Duodenal mucosa (tissue), 2 donors: ENCODE data around the gene MS4A7.

ENCODE experiments used
- H3K27ac ChIP-seq: one replicate; pipeline ENCODE4 v1.7.0; 2013; ENCODE audit warnings: low read depth, low read length
- H3K27me3 ChIP-seq, 2 donors: one replicate each; pipeline ENCODE4 v1.7.0; 2013; ENCODE audit warnings: low read length in 2 of 2, control low read depth in 1 of 2; ENCODE audit not compliant: insufficient read depth in 2 of 2, control insufficient read depth in 1 of 2
- H3K36me3 ChIP-seq, 2 donors: one replicate each; pipeline ENCODE4 v1.7.0; 2013; ENCODE audit warnings: low read length in 2 of 2, control low read depth in 1 of 2; ENCODE audit not compliant: insufficient read depth in 2 of 2, control insufficient read depth in 1 of 2
- H3K4me1 ChIP-seq, 2 donors: one replicate each; pipeline ENCODE4 v1.7.0; 2013; ENCODE audit warnings: low read length in 2 of 2, control low read depth in 1 of 2; ENCODE audit not compliant: insufficient read depth in 2 of 2, control insufficient read depth in 1 of 2
- H3K4me3 ChIP-seq, 2 donors: one replicate each; pipeline ENCODE4 v1.7.0; 2013; ENCODE audit warnings: low read length in 2 of 2, low read depth in 1 of 2
- H3K9ac ChIP-seq, 2 donors: one replicate each; pipeline ENCODE4 v1.7.0; 2013; ENCODE audit warnings: low read length in 2 of 2, low read depth in 1 of 2
- H3K9me3 ChIP-seq, 2 donors: one replicate each; pipeline ENCODE4 v1.7.0; 2013; ENCODE audit warnings: low read length in 2 of 2, control low read depth in 1 of 2; ENCODE audit not compliant: control insufficient read depth in 1 of 2

MS4A7 gene

DNA sequence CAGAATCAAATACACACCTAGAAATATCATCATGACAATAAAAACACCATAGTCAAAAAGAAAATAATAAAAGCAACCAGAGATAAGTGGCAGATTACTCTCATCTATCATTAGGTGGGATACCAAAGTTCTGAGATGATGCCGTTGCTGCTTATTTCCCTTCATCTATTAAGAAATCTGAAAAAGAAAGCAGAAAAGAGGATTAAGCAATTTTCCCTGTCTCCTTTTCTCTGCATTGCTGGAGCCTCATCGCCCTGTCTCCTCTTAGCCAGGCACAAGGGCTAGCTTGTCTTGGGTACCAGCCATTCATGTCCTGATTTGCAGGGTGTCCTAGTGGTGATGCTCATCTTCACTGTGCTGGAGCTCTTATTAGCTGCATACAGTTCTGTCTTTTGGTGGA lies 14.0 kb downstream of the MS4A7 start:
- H3K27me3 ChIP-seq, result no peaks in the 10 kb centered on the region
- no peak overlapping the region for H3K4me3 ChIP-seq
- H3K27ac ChIP-seq, result no peak overlapping the region
- H3K36me3 ChIP-seq, result no peaks in the 10 kb centered on the region
- no peak overlapping the region for H3K9ac ChIP-seq
- no peaks in the 10 kb centered on the region for H3K4me1 ChIP-seq
- no peaks in the 10 kb centered on the region for H3K9me3 ChIP-seq

DNA sequence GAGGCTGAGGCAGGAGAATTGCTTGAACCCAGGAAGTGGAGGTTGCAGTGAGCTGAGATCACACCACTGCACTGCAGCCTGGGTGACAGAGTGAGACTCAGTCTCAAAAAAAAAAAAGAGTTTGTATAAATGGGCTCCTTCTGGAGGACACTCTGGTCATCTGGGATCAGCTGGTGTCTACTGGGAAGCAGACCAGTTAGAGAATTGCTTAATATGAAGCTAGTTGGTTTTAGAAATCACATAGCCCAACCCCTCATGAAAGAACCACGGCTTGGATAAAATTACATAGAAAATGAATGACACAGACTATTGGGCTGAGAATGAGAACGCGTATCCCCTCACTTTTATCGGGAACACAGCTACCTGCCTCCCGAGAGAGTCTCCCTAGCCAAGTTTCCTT lies 14.7 kb downstream of the MS4A7 start:
- Histone ChIP-seq H3K27ac (no peak overlapping the region), H3K4me3 (no peak overlapping the region), H3K27me3 (no peaks in the 10 kb centered on the region), H3K9ac (no peak overlapping the region), H3K36me3 (no peaks in the 10 kb centered on the region), H3K9me3 (no peaks in the 10 kb centered on the region), H3K4me1 (no peaks in the 10 kb centered on the region)

DNA sequence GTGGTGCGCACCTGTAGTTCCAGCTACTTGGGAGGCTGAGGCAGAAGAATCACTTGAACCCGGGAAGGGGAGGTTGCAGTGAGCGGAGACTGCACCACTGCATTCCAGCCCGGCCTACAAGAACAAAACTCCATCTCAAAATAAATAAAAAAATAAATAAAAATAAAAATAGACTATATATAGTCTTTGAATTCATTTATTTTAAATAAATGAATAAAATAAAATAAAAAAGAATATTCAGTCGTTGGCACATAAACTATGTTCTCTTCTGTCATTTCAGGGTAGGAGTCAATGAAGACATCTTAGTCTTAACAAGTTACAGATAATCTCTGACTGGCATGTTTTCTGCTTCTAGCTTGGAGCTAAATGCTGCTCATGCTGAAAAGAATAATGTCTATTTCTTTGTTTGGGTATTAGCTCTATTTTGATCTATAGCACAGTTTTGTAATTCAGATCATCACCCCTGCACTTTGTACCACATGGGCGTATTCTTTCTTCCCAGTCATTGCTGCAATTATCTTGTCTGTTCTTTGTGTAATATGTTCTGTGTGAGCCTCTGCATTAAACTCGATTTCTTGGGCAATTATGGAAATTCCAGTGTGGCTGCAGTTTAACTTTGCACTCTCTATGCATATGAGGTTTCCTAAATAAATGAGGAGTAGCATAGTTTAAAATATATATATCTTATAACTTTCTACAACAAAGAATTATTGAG lies 16.5 kb downstream of the MS4A7 start:
- Histone ChIP-seq H3K36me3 (no peaks in the 10 kb centered on the region), H3K4me1 (no peaks in the 10 kb centered on the region), H3K9me3 (no peaks in the 10 kb centered on the region), H3K27ac (no peak overlapping the region), H3K4me3 (no peak overlapping the region), H3K27me3 (no peaks in the 10 kb centered on the region), H3K9ac (no peak overlapping the region)

DNA sequence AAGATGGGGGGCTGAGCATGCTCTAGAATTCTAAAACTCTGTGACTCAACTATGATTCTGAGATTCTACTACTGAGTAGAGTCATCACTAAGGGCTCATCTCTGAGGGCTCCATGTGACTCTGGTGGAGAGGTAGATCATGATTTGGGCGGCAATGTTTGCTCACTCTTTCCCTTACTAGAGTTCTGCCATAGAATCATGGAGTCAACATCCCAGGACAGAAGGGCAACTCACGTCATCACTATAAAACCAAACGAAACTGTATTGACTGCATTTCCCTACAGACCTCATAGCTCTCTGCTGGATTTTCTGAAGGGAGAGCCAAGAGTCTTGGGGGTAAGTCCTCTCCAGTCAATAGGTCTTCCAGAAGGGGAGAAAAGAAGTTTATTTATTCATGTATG lies 18.1 kb downstream of the MS4A7 start, which contains the start of gene MS4A14:
Gene MS4A14 (plus strand): TSS at position 78 of the 400 bp plus-strand sequence. CDS start 120 bp downstream, at position 198.
- Histone ChIP-seq H3K36me3 (no peaks in the 10 kb centered on the region), H3K27me3 (no peaks in the 10 kb centered on the region), H3K4me1 (no peaks in the 10 kb centered on the region), H3K27ac (no peak within 1 kb of the TSS), H3K9ac (no peak within 1 kb of the TSS), H3K4me3 (no peak within 1 kb of the TSS), H3K9me3 (no peaks in the 10 kb centered on the region)

DNA sequence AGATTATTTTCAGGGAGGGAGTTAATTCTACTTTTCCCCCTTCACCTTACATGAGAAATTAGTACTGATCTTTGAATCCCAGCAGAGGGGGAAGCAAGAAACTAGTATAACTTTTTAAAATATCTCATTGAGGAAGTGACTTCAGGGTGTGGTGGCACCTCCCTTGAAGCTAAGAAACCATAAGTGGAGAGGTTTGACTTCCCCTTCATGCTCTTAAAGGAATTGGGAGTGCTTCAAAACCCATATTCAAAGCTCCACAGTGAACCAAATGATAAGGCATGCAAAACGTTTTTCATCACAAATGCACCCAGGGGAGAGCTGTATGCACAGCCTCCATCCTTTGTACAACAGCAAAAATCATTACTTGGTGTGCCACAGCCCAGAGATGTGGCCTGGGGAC lies 18.5 kb downstream of the MS4A7 start:
- no peaks in the 10 kb centered on the region for H3K4me1 ChIP-seq
- H3K9ac ChIP-seq, result no peak overlapping the region
- H3K36me3 ChIP-seq, result no peaks in the 10 kb centered on the region
- no peaks in the 10 kb centered on the region for H3K9me3 ChIP-seq
- no peaks in the 10 kb centered on the region for H3K27me3 ChIP-seq
- H3K4me3 ChIP-seq, result no peak overlapping the region
- no peak overlapping the region for H3K27ac ChIP-seq

DNA sequence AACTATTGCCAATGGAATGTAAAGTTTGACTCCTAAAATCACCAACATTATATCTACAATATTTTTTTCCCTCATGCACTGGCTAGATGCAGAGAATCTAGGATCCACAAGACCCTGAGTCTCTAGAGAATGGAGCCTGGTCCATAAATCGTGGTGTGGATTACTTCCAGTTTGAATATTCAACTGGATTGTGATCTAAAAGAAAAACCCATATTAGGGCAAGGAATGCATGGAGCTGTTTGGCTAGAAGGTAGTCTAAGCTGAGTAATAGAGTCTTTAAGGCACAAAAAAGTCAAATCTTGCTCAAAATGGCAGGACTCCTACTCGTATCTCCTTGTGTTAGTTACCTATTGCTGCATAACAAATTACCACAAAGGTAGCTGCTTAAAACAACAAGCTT lies 41.7 kb downstream of the MS4A7 start:
- Histone ChIP-seq H3K9me3 (no peaks in the 10 kb centered on the region), H3K9ac (no peak overlapping the region)

DNA sequence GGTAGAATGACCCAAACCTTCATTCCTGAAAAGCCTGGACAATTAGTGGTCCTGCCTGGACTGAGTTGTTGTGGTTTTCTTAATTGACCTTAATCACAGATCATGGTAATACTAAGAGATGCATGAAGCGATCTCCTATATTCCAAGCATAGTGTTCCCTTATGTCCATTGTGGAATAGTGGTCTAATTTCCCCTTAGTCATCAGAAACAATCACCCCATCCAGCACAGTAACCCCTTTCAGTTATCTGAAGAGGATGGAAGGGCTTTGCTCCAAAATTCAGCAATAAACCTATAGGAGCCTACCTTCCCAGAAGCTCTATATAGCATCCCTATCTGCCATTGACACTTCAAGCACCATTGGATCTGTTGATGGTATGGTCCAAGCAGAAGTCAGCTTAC lies 44.3 kb downstream of the MS4A7 start:
- Histone ChIP-seq H3K9me3 (no peaks in the 10 kb centered on the region), H3K9ac (no peak overlapping the region), H3K4me1 (no peaks in the 10 kb centered on the region), H3K4me3 (no peak overlapping the region), H3K27me3 (no peaks in the 10 kb centered on the region), H3K27ac (no peak overlapping the region), H3K36me3 (no peaks in the 10 kb centered on the region)

More for the DNA sequence above, 41.7 kb downstream of the MS4A7 start:
- Histone ChIP-seq H3K4me1 (no peaks in the 10 kb centered on the region), H3K4me3 (no peak overlapping the region), H3K27ac (no peak overlapping the region), H3K27me3 (no peaks in the 10 kb centered on the region), H3K36me3 (no peaks in the 10 kb centered on the region)

DNA sequence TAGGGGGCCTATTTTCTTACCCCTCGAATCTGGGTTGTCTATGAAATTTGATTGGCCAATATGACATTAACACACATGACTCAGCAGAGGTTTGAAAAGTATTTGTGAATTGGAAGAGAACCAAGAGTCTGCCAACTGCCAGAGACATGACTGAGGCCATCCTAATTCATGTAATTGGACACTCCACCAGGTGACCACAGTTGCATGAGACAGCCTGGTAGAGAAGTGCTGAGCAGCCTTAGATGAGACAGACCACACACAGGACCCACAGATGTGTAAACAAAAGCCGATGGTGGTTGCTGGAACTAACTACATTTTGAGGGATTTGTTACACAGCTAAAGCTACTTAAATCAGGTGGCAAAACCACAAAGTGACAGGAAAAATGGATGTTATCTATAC lies 50.2 kb downstream of the MS4A7 start:
- Histone ChIP-seq H3K36me3 (no peaks in the 10 kb centered on the region), H3K9me3 (no peaks in the 10 kb centered on the region), H3K4me3 (no peak overlapping the region), H3K9ac (no peak overlapping the region), H3K27me3 (no peaks in the 10 kb centered on the region), H3K4me1 (no peaks in the 10 kb centered on the region), H3K27ac (no peak overlapping the region)

DNA sequence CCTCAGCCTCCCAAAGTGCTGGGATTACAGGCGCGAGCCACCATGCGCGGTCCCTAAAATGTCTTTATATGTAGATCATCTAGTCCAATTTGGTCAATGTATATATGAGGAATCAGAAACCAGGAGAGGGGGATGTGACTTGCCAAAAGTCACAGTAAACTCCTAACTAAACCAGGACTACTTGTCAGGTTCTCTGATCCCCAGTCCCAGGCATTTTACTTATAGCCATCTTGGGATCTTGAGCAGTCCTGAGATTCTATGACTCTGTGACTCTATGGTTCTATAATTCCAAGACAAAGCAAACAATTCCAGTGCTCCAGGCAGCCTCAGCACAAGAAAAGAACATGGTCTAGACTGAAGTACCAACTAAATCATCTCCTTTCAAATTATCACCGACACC lies 50.9 kb downstream of the MS4A7 start, which contains the start of gene MS4A5:
Gene MS4A5 (plus strand): TSS at position 301 of the 400 bp plus-strand sequence. CDS start 103 bp downstream, outside the sequence.
- no peaks in the 10 kb centered on the region for H3K27me3 ChIP-seq
- no peaks in the 10 kb centered on the region for H3K9me3 ChIP-seq
- H3K4me3 ChIP-seq, result no peak within 1 kb of the TSS
- H3K4me1 ChIP-seq, result no peaks in the 10 kb centered on the region
- no peaks in the 10 kb centered on the region for H3K36me3 ChIP-seq
- H3K9ac ChIP-seq, result no peak within 1 kb of the TSS
- no peak within 1 kb of the TSS for H3K27ac ChIP-seq

DNA sequence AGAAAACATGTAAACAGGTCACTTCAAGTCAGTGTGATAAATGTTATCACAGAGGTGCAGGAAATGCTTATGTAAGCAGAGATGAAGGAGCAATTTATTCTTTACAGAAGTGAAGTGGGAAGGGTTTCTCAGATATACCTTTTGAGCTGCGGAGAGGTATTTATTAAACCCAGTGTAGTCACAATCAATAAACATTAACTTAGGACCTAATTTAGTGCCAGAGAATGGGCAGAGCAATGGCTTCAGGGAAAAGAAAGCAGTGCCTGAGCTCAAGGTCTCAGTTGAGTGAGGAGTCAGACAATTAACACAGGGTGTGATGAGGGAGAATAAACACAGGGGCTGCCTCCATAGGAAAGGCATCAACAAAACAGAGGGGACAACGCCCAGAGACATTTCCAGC lies 52.9 kb downstream of the MS4A7 start:
- no peaks in the 10 kb centered on the region for H3K4me1 ChIP-seq
- no peak overlapping the region for H3K4me3 ChIP-seq
- no peak overlapping the region for H3K9ac ChIP-seq
- no peaks in the 10 kb centered on the region for H3K36me3 ChIP-seq
- H3K9me3 ChIP-seq, result no peaks in the 10 kb centered on the region
- H3K27ac ChIP-seq, result no peak overlapping the region
- no peaks in the 10 kb centered on the region for H3K27me3 ChIP-seq
